Measurements from ENCODE around the gene NKAIN2.

The NKAIN2 gene

GRCh38 chr6:123805921-123806320 is 2.3 kb downstream of the NKAIN2 start:
- no peak for ATAC-seq
- no peak for TF ChIP-seq PPARA (CRISPR knock-in tag; IDR thresholded peaks at IDR 0.05; ENCODE audit: borderline replicate concordance)
- no peak for TF ChIP-seq BACH2 (CRISPR knock-in tag; IDR thresholded peaks at IDR 0.05; ENCODE audit: borderline replicate concordance)
- no peak for TF ChIP-seq CSRNP3 (CRISPR knock-in tag; IDR thresholded peaks at IDR 0.05)
- TF ChIP-seq GLIS3 (CRISPR knock-in tag; IDR thresholded peaks at IDR 0.05) = no peak
- TF ChIP-seq OSR1 (CRISPR knock-in tag; IDR thresholded peaks at IDR 0.05) = no peak
- no peak for TF ChIP-seq SNAI2 (CRISPR knock-in tag; IDR thresholded peaks at IDR 0.05)
- TF ChIP-seq RARB (CRISPR knock-in tag; IDR thresholded peaks at IDR 0.05) = no peak
- no peak for TF ChIP-seq ZC3H10 (CRISPR knock-in tag; IDR thresholded peaks at IDR 0.05)
- TF ChIP-seq, protein P1, sequence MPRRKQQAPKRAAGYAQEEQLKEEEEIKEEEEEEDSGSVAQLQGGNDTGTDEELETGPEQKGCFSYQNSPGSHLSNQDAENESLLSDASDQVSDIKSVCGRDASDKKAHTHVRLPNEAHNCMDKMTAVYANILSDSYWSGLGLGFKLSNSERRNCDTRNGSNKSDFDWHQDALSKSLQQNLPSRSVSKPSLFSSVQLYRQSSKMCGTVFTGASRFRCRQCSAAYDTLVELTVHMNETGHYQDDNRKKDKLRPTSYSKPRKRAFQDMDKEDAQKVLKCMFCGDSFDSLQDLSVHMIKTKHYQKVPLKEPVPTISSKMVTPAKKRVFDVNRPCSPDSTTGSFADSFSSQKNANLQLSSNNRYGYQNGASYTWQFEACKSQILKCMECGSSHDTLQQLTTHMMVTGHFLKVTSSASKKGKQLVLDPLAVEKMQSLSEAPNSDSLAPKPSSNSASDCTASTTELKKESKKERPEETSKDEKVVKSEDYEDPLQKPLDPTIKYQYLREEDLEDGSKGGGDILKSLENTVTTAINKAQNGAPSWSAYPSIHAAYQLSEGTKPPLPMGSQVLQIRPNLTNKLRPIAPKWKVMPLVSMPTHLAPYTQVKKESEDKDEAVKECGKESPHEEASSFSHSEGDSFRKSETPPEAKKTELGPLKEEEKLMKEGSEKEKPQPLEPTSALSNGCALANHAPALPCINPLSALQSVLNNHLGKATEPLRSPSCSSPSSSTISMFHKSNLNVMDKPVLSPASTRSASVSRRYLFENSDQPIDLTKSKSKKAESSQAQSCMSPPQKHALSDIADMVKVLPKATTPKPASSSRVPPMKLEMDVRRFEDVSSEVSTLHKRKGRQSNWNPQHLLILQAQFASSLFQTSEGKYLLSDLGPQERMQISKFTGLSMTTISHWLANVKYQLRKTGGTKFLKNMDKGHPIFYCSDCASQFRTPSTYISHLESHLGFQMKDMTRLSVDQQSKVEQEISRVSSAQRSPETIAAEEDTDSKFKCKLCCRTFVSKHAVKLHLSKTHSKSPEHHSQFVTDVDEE (CRISPR knock-in tag; IDR thresholded peaks at IDR 0.05) = no peak
- no peak for TF ChIP-seq ESRRG (CRISPR knock-in tag; IDR thresholded peaks at IDR 0.05)
- TF ChIP-seq ZNF565 (CRISPR knock-in tag; conservative IDR thresholded peaks at IDR 0.05; ENCODE audit: low read depth) = no peak
- TF ChIP-seq, protein P2, sequence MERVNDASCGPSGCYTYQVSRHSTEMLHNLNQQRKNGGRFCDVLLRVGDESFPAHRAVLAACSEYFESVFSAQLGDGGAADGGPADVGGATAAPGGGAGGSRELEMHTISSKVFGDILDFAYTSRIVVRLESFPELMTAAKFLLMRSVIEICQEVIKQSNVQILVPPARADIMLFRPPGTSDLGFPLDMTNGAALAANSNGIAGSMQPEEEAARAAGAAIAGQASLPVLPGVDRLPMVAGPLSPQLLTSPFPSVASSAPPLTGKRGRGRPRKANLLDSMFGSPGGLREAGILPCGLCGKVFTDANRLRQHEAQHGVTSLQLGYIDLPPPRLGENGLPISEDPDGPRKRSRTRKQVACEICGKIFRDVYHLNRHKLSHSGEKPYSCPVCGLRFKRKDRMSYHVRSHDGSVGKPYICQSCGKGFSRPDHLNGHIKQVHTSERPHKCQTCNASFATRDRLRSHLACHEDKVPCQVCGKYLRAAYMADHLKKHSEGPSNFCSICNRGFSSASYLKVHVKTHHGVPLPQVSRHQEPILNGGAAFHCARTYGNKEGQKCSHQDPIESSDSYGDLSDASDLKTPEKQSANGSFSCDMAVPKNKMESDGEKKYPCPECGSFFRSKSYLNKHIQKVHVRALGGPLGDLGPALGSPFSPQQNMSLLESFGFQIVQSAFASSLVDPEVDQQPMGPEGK (CRISPR knock-in tag; IDR thresholded peaks at IDR 0.05; ENCODE audit: borderline replicate concordance) = no peak
- TF ChIP-seq ZFP3 (CRISPR knock-in tag; IDR thresholded peaks at IDR 0.05) = no peak
- TF ChIP-seq POU6F1 (CRISPR knock-in tag; IDR thresholded peaks at IDR 0.05; ENCODE audit: borderline replicate concordance, low read depth) = no peak
- no peak for TF ChIP-seq ZFP30 (CRISPR knock-in tag; IDR thresholded peaks at IDR 0.05)
- no peak for TF ChIP-seq ZNF70 (CRISPR knock-in tag; IDR thresholded peaks at IDR 0.05)
- no peak for TF ChIP-seq CREB5 (CRISPR knock-in tag; IDR thresholded peaks at IDR 0.05; ENCODE audit: low read depth)

DNA sequence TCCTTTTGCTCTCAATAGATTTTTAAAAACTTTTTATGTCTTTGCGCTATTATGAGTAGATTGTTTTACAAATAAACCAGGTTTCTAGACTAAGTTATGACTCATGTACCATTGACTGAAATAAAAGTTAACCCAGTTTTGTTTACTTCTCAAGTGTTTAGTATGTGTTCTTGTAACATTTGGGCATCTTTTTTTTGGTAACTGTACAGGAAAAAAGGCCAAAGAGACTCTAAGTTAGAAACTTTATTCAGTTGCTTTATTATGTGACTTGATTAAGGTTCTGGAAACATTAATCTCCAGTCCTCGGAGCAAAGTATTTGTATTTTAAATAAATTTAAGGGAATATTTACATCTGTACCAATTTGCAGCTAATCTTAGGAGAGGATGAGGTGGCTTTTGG is 2.9 kb downstream of the NKAIN2 start:
- ATAC-seq = no peak
- TF ChIP-seq ESRRG (CRISPR knock-in tag; IDR thresholded peaks at IDR 0.05) (no peak), ZNF8 (CRISPR knock-in tag; IDR thresholded peaks at IDR 0.05) (no peak), POU6F1 (CRISPR knock-in tag; IDR thresholded peaks at IDR 0.05; ENCODE audit: borderline replicate concordance, low read depth) (no peak)

- TF ChIP-seq TCF4 (CRISPR knock-in tag; IDR thresholded peaks at IDR 0.05; ENCODE audit: borderline replicate concordance) (no peak), BACH2 (CRISPR knock-in tag; IDR thresholded peaks at IDR 0.05; ENCODE audit: borderline replicate concordance) (no peak), ZNF70 (CRISPR knock-in tag; IDR thresholded peaks at IDR 0.05) (no peak), GLIS3 (CRISPR knock-in tag; IDR thresholded peaks at IDR 0.05) (no peak), CREB5 (CRISPR knock-in tag; IDR thresholded peaks at IDR 0.05; ENCODE audit: low read depth) (no peak)
- TF ChIP-seq, protein P1 (CRISPR knock-in tag; IDR thresholded peaks at IDR 0.05) = no peak
- no peak for ATAC-seq
Observed at GRCh38 chr6:123808556-123808955, 4.9 kb downstream of the NKAIN2 start.
